GM12875 (cell line): ENCODE measurements around the gene PHLDA2.

Experiments used
- H3K4me3 ChIP-seq: one replicate; pipeline ENCODE4 v1.5.1; 2011; ENCODE audit warnings: low read depth, low read length, control low read depth
- CTCF ChIP-seq: IDR thresholded peaks from 2 replicates; pipeline ENCODE4 v1.5.1; 2011; ENCODE audit warnings: low read depth, mild to moderate bottlenecking, control low read depth, inconsistent platforms, low read length, moderate library complexity, borderline replicate concordance; ENCODE audit not compliant: insufficient read depth

Gene PHLDA2

GRCh38 chr11:2964782-2965181 is 35.6 kb upstream of the PHLDA2 start:
- no peak for TF ChIP-seq CTCF
- H3K4me3 ChIP-seq = no peak overlapping the region

GRCh38 chr11:2963761-2964160 is 34.5 kb upstream of the PHLDA2 start:
- H3K4me3 ChIP-seq = no peak overlapping the region
- no peak for TF ChIP-seq CTCF

- H3K4me3 ChIP-seq = no peak overlapping the region
- no peak for TF ChIP-seq CTCF
Observed at GRCh38 chr11:2963112-2963754, 34.0 kb upstream of the PHLDA2 start.

GRCh38 chr11:2961080-2961479 is 31.9 kb upstream of the PHLDA2 start:
- no peak for TF ChIP-seq CTCF

GRCh38 chr11:2960139-2960538 is 30.9 kb upstream of the PHLDA2 start:
- TF ChIP-seq CTCF = no peak
- H3K4me3 ChIP-seq = no peak overlapping the region

More at GRCh38 chr11:2961080-2961479, 31.9 kb upstream of the PHLDA2 start:
- H3K4me3 ChIP-seq = no peak overlapping the region

GRCh38 chr11:2958251-2958650 is 29.0 kb upstream of the PHLDA2 start:
- TF ChIP-seq CTCF = no peak
- H3K4me3 ChIP-seq = no peak overlapping the region

- no peak for TF ChIP-seq CTCF
- no peak overlapping the region for H3K4me3 ChIP-seq
Observed at GRCh38 chr11:2955906-2956476, 26.8 kb upstream of the PHLDA2 start.
